ENCODE measurements around the gene SCUBE3. TPM values are rescaled to one million over a fixed set of nuclear protein-coding genes. Genes with fewer than 3 reads are reported as not detected.

SCUBE3 gene
- total RNA-seq, 6 donors from 2014 or later = under 0.01 to 1.2 (median 0.48) TPM

GRCh38 chr6:35275744-35276260 lies 62.0 kb downstream of the SCUBE3 start:
- Histone ChIP-seq H3K27ac (no peak overlapping the region), H3K36me3 (no peaks in the 10 kb centered on the region), H3K27me3 (no peaks in the 10 kb centered on the region), H3K4me1 (peaks cover 0 to 8% (median 3%) of the 10 kb centered on the region in 4 donors), H3K9me3 (no peaks in the 10 kb centered on the region), H3K4me3 (no peak overlapping the region)
- ATAC-seq (ENCODE audit: low FRiP score in 2 of 2) (no peak), DNase-seq (no peak)
- TF ChIP-seq, protein P1, sequence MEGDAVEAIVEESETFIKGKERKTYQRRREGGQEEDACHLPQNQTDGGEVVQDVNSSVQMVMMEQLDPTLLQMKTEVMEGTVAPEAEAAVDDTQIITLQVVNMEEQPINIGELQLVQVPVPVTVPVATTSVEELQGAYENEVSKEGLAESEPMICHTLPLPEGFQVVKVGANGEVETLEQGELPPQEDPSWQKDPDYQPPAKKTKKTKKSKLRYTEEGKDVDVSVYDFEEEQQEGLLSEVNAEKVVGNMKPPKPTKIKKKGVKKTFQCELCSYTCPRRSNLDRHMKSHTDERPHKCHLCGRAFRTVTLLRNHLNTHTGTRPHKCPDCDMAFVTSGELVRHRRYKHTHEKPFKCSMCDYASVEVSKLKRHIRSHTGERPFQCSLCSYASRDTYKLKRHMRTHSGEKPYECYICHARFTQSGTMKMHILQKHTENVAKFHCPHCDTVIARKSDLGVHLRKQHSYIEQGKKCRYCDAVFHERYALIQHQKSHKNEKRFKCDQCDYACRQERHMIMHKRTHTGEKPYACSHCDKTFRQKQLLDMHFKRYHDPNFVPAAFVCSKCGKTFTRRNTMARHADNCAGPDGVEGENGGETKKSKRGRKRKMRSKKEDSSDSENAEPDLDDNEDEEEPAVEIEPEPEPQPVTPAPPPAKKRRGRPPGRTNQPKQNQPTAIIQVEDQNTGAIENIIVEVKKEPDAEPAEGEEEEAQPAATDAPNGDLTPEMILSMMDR (IDR thresholded peaks at IDR 0.05) = no peak
- no peak for TF ChIP-seq EP300 (IDR thresholded peaks at IDR 0.05)
- no peak for TF ChIP-seq POLR2AphosphoS5 (IDR thresholded peaks at IDR 0.05)
- TF ChIP-seq POLR2A (IDR thresholded peaks at IDR 0.05) = no peak
- 70 to 81% methylated on average over 4 of the region's 4 CpGs for WGBS, 2 donors

GRCh38 chr6:35278708-35279107 lies 65.0 kb downstream of the SCUBE3 start:
- no peak for DNase-seq
- WGBS, 2 donors = 96 to 100% methylated on average over 3 of the region's 3 CpGs
- no peak for ATAC-seq (ENCODE audit: low FRiP score in 2 of 2)

DNA sequence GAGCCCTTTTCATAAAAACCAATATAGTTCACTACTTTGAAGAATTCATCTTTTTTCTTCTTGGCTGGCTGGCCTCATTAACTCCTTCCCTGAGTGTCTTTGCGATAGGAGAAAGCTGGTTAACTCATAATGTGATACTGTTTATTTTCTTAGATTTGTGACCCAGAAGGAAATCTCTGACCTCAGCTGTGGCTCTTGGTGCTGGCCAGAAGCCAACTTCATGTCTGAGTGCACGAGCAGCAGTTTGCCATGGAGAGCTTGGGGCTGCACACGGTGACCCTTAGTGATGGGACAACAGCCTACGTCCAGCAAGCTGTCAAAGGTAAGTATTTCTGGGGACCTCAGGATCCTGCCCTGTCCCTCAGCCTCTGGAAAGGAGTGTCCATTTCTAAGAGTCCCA lies 67.1 kb downstream of the SCUBE3 start:
- 53 to 59% methylated on average over 3 to 4 of the region's 4 CpGs for WGBS, 2 donors
- peaks cover 11 to 47% (median 33%) of the 10 kb centered on the region in 4 donors for H3K36me3 ChIP-seq
- H3K27me3 ChIP-seq = no peaks in the 10 kb centered on the region
- TF ChIP-seq EP300 (IDR thresholded peaks at IDR 0.05) (no peak), POLR2AphosphoS5 (IDR thresholded peaks at IDR 0.05) (no peak), POLR2A (IDR thresholded peaks at IDR 0.05) (no peak)
- TF ChIP-seq, protein P1 (IDR thresholded peaks at IDR 0.05) = no peak
- ATAC-seq (ENCODE audit: low FRiP score in 2 of 2) (no peak), DNase-seq (no peak)
- H3K27ac ChIP-seq = no peak overlapping the region
- no peaks in the 10 kb centered on the region for H3K9me3 ChIP-seq
- peaks cover 0 to 2% (median 0%) of the 10 kb centered on the region in 4 donors for H3K4me1 ChIP-seq
- H3K4me3 ChIP-seq = no peak overlapping the region

More at GRCh38 chr6:35278708-35279107, 65.0 kb downstream of the SCUBE3 start:
- TF ChIP-seq EP300 (IDR thresholded peaks at IDR 0.05) = no peak
- no peak for TF ChIP-seq POLR2AphosphoS5 (IDR thresholded peaks at IDR 0.05)
- no peak for TF ChIP-seq POLR2A (IDR thresholded peaks at IDR 0.05)
- TF ChIP-seq, protein P1 (IDR thresholded peaks at IDR 0.05) = no peak
- H3K4me1 ChIP-seq = peaks cover 0 to 8% (median 3%) of the 10 kb centered on the region in 4 donors
- H3K4me3 ChIP-seq = no peak overlapping the region
- no peaks in the 10 kb centered on the region for H3K27me3 ChIP-seq
- no peaks in the 10 kb centered on the region for H3K9me3 ChIP-seq
- no peak overlapping the region for H3K27ac ChIP-seq
- H3K36me3 ChIP-seq = peaks cover 4 to 26% (median 23%) of the 10 kb centered on the region in 4 donors

DNA sequence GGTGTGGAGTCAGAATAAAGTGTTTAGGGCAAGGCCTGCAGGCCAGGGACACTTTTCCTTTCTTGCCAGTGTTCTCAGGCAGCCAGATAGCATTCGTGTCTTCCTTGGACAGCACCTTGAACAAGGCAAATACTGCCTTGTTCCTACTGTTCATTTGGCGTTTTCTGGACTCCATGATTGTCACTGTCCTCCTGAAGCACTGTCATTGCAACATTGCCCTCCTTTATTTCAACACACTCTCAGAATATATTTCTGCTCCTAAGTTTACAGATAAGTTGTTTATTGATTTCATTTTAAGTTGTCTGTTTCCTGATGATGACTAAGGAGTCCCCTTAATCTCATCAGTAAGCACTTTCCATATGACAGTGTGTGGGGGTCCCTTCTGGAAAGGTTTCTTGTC lies 68.7 kb downstream of the SCUBE3 start:
- Histone ChIP-seq H3K36me3 (peaks cover 17 to 62% (median 49%) of the 10 kb centered on the region in 4 donors), H3K27me3 (no peaks in the 10 kb centered on the region), H3K27ac (no peak overlapping the region), H3K4me1 (no peaks in the 10 kb centered on the region), H3K4me3 (no peak overlapping the region), H3K9me3 (no peaks in the 10 kb centered on the region)
- DNase-seq (no peak), ATAC-seq (ENCODE audit: low FRiP score in 2 of 2) (no peak)
- WGBS, 2 donors = 86 to 88% methylated on average over 2 of the region's 2 CpGs
- TF ChIP-seq POLR2A (IDR thresholded peaks at IDR 0.05) = no peak
- TF ChIP-seq, protein P1 (IDR thresholded peaks at IDR 0.05) = no peak
- no peak for TF ChIP-seq POLR2AphosphoS5 (IDR thresholded peaks at IDR 0.05)
- TF ChIP-seq EP300 (IDR thresholded peaks at IDR 0.05) = no peak

- Histone ChIP-seq H3K4me3 (no peak overlapping the region), H3K27ac (no peak overlapping the region), H3K4me1 (no peaks in the 10 kb centered on the region), H3K9me3 (no peaks in the 10 kb centered on the region), H3K27me3 (no peaks in the 10 kb centered on the region), H3K36me3 (peaks cover 26 to 71% (median 58%) of the 10 kb centered on the region in 4 donors)
- no peak for TF ChIP-seq POLR2AphosphoS5 (IDR thresholded peaks at IDR 0.05)
- no peak for TF ChIP-seq POLR2A (IDR thresholded peaks at IDR 0.05)
- TF ChIP-seq, protein P1 (IDR thresholded peaks at IDR 0.05) = no peak
- TF ChIP-seq EP300 (IDR thresholded peaks at IDR 0.05) = no peak
- no peak for DNase-seq
- 97 to 98% methylated on average over 2 of the region's 2 CpGs for WGBS, 2 donors
- no peak for ATAC-seq (ENCODE audit: low FRiP score in 2 of 2)
Measured at GRCh38 chr6:35283361-35283760, 69.6 kb downstream of the SCUBE3 start.
